Kidney epithelial cell (primary cell): Measurements from ENCODE around the gene YBEY. TPM values are rescaled to one million over a fixed set of nuclear protein-coding genes. Genes with fewer than 3 reads are reported as not detected.
"Not testable (repeated sequence)": the region's sequence is repeated elsewhere in the genome, so short reads cannot be mapped to it uniquely, and the experiment has no call there.

Experiments used
- DNase-seq: peaks from one replicate; pipeline ENCODE4 v3.0.0-alpha.2; 2010; ENCODE audit warnings: low read depth
- H3K27me3 ChIP-seq: 2 replicates; pipeline ENCODE4 v1.6.0; 2011; ENCODE audit warnings: low read length; ENCODE audit not compliant: control insufficient read depth, insufficient read depth
- H3K36me3 ChIP-seq: 2 replicates; pipeline ENCODE4 v1.5.1; 2011; ENCODE audit warnings: low read length; ENCODE audit not compliant: control insufficient read depth, insufficient read depth
- H3K4me3 ChIP-seq: 2 replicates; pipeline ENCODE4 v1.5.1; 2011; ENCODE audit warnings: low read depth, mild to moderate bottlenecking, control low read depth, low read length
- total RNA-seq: library from RNA; depleted of rRNA; stranded (reverse); fragments of >200 nt; gene quantifications from 2 replicates; pipeline ENCODE4 v1.2.3, GENCODE V29; 2015
- TF ChIP-seq, protein P1 (sequence below): IDR thresholded peaks from 2 replicates; pipeline ENCODE4 v1.5.1; 2011; ENCODE audit warnings: mild to moderate bottlenecking, moderate library complexity, low read length, control low read depth, inconsistent platforms; ENCODE audit not compliant: insufficient read depth, poor library complexity, severe bottlenecking

Gene YBEY
- 19.4 and 23.7 TPM in 2 replicates for total RNA-seq

GRCh38 chr21:46285761-46286647 is at the start of gene YBEY:
Gene YBEY, plus strand, starts transcription at chr21:46286342. Its CDS starts 572 bp downstream, at chr21:46286914.
- TF ChIP-seq, protein P1, sequence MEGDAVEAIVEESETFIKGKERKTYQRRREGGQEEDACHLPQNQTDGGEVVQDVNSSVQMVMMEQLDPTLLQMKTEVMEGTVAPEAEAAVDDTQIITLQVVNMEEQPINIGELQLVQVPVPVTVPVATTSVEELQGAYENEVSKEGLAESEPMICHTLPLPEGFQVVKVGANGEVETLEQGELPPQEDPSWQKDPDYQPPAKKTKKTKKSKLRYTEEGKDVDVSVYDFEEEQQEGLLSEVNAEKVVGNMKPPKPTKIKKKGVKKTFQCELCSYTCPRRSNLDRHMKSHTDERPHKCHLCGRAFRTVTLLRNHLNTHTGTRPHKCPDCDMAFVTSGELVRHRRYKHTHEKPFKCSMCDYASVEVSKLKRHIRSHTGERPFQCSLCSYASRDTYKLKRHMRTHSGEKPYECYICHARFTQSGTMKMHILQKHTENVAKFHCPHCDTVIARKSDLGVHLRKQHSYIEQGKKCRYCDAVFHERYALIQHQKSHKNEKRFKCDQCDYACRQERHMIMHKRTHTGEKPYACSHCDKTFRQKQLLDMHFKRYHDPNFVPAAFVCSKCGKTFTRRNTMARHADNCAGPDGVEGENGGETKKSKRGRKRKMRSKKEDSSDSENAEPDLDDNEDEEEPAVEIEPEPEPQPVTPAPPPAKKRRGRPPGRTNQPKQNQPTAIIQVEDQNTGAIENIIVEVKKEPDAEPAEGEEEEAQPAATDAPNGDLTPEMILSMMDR = peak; percentile 49
- Histone ChIP-seq H3K4me3 (peak within 1 kb of the TSS; percentile 84), H3K36me3 (no peaks in the 10 kb centered on the region), H3K27me3 (no peaks in the 10 kb centered on the region)
- DNase-seq = peak; percentile 49

- TF ChIP-seq, protein P1 = no peak
- Histone ChIP-seq H3K27me3 (no peaks in the 10 kb centered on the region), H3K4me3 (no peak overlapping the region), H3K36me3 (peaks cover 3% of the 10 kb centered on the region)
- no peak for DNase-seq
Measured at GRCh38 chr21:46237474-46237873, 48.7 kb upstream of the YBEY start.

- DNase-seq = no peak
- TF ChIP-seq, protein P1 = no peak
- H3K36me3 ChIP-seq = peaks cover 5% of the 10 kb centered on the region
- no peaks in the 10 kb centered on the region for H3K27me3 ChIP-seq
- H3K4me3 ChIP-seq = no peak overlapping the region
Measured at GRCh38 chr21:46239817-46240325, 46.3 kb upstream of the YBEY start.

- not testable (repeated sequence) for H3K27me3 ChIP-seq, H3K36me3 ChIP-seq, DNase-seq, H3K4me3 ChIP-seq
Measured at GRCh38 chr21:46241577-46241976, 44.6 kb upstream of the YBEY start.

DNA sequence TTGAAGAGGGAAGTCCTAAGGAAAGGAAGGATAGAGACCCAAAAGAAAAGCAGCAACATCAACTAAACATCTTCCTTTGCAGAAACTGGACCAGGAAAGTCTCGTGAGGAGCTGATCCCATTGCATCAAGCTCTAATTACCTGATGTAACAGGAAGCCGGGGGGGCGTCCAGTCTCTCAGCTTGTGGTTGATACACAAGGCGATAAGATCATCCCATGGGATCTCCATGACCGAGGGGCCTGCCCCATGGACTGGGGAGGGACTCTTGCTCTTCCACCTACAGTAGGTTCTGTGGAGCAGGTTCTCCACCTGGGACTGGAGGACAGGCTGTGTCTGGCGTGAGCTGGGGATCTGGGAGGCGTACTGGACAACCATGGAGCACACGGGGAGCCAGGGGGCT is 42.8 kb upstream of the YBEY start:
- no peak overlapping the region for H3K4me3 ChIP-seq
- no peaks in the 10 kb centered on the region for H3K27me3 ChIP-seq
- TF ChIP-seq, protein P1 = no peak
- no peak for DNase-seq
- peaks cover 6% of the 10 kb centered on the region for H3K36me3 ChIP-seq

GRCh38 chr21:46243960-46244361 is 42.2 kb upstream of the YBEY start:
- TF ChIP-seq, protein P1 = no peak
- peaks cover 5% of the 10 kb centered on the region for H3K36me3 ChIP-seq
- no peak overlapping the region for H3K4me3 ChIP-seq
- DNase-seq = no peak
- H3K27me3 ChIP-seq = no peaks in the 10 kb centered on the region
